Pancreas (tissue), 10 donors: ENCODE results near the gene IQCM. TPM values are rescaled to one million over a fixed set of nuclear protein-coding genes. Genes with fewer than 3 reads are reported as not detected.
"Not testable (repeated sequence)": the region's sequence is repeated elsewhere in the genome, so short reads cannot be mapped to it uniquely, and the experiment has no call there.

Experiments
- ATAC-seq, 4 donors: fragments of 200-7000 bp; cut with Tn5 transposase; one replicate each; pipeline versions ENCODE4 v1.8.0 to v1.9.1; 2020; ENCODE audit warnings: mild to moderate bottlenecking in 4 of 4, moderate library complexity in 4 of 4
- DNase-seq, 6 donors: peaks; one replicate each; pipeline ENCODE4 v3.0.0-alpha.2; 2020
- FAIRE-seq: peaks from 2 replicates; lab custom pipeline; 2012; peaks lifted over from hg19 to GRCh38; lab: Jason Lieb, UNC
- H3K27ac ChIP-seq, 4 donors: fragments of 200-600 bp; sonication (generic); 1 replicate in 3 of 4; 2 replicates in 1 of 4; pipeline versions ENCODE4 v1.5.0 to v1.8.0; 2020
- H3K27me3 ChIP-seq, 4 donors: fragments of 200-600 bp; one replicate each; pipeline ENCODE4 v1.8.0; 2021
- H3K36me3 ChIP-seq, 3 donors: fragments of 200-600 bp; sonication (generic) in 1 of 3; one replicate each; pipeline versions ENCODE4 v1.5.0 to v1.8.0; 2020 to 2021
- H3K4me1 ChIP-seq, 3 donors: fragments of 200-600 bp; one replicate each; pipeline ENCODE4 v1.8.0; 2021
- H3K4me3 ChIP-seq, 4 donors: fragments of 200-600 bp; sonication (generic) in 2 of 4; one replicate each; pipeline versions ENCODE4 v1.5.0 to v1.8.0; 2020 to 2021
- H3K9me3 ChIP-seq, 4 donors: fragments of 200-600 bp; one replicate each; pipeline ENCODE4 v1.8.0; 2021
- CTCF ChIP-seq, 4 donors: fragments of 200-600 bp; sonication (generic) in 3 of 4; IDR thresholded peaks; one replicate each; pipeline versions ENCODE4 v1.5.0 to v1.8.0; 2021; ENCODE audit warnings: antibody characterized with exemption in 4 of 4
- WGBS, 2 donors: extraction: QIAGEN DNeasy Blood & Tissue Kit; methylation state at CpG; one replicate each; pipeline ENCODE4 v1.1.7; 2013; 5-methylcytosine and 5-hydroxymethylcytosine counted together
- intact Hi-C, 3 donors: fragments of 100-400 bp; cut with DNase I; formaldehyde crosslinking; loops; one replicate each; pipeline versions ENCODE4 v1.11.1 to v1.14.2; 2022
- polyA plus RNA-seq, 2 donors: library from polyadenylated mRNA; stranded (reverse); fragments of 200-250 nt; gene quantifications; one replicate each; pipeline ENCODE4 v1.2.3, GENCODE V29; 2013
- total RNA-seq, 6 donors: library from RNA; stranded (reverse); fragmentation: NEBNext Ultra II Directional in 4 of 6; extraction: Animal tissue kit (Norgen Biotek cat#: 25700) in 4 of 6; gene quantifications; one replicate each; pipeline versions ENCODE4 v1.2.1 to v1.2.4, GENCODE V29; 2021 to 2023
- donor health status: healthy with polysubstance abuse.
- donor health status: DM: no; HTN: no; CAD: no; lungs with moderate emphysema.
- donor health status: DM: no; HTN: no; CAD: no.
- donor health status: control.
- donor health status: control.
- donor health status: Bipolar disorder and iron deficiency.
- donor health status: DM: yes; HTN: yes; CAD: no.
- donor health status: DM: no; HTN: no; CAD: no.
- donor health status: DM: no; HTN: no; CAD: no.
- donor health status: DM: yes; HTN: yes; CAD: no.

The IQCM gene
- total and polyA plus RNA-seq, 8 donors, result not detected

- ATAC-seq (no peak), FAIRE-seq (no peak), DNase-seq (no peak)
- WGBS, 2 donors, result 69 to 71% methylated on average over 3 of the region's 3 CpGs
- no peaks in the 10 kb centered on the region for H3K4me1 ChIP-seq
- no peak overlapping the region for H3K27ac ChIP-seq
- no peaks in the 10 kb centered on the region for H3K27me3 ChIP-seq
- no peak for TF ChIP-seq CTCF (IDR thresholded peaks at IDR 0.05)
- H3K9me3 ChIP-seq, result no peaks in the 10 kb centered on the region
- intact Hi-C loops, result no loop called here
- no peak overlapping the region for H3K4me3 ChIP-seq
- H3K36me3 ChIP-seq, result no peaks in the 10 kb centered on the region
Observed at GRCh38 chr4:149347139-149347538, 468.5 kb downstream of the IQCM start.

- DNase-seq (no peak), ATAC-seq (no peak), FAIRE-seq (no peak)
- intact Hi-C loops, result no loop called here
- no peak overlapping the region for H3K27ac ChIP-seq
- H3K9me3 ChIP-seq, result no peaks in the 10 kb centered on the region
- 52 to 72% methylated on average over 1 of the region's 1 CpG for WGBS, 2 donors
- no peak overlapping the region for H3K4me3 ChIP-seq
- no peaks in the 10 kb centered on the region for H3K36me3 ChIP-seq
- no peak for TF ChIP-seq CTCF (IDR thresholded peaks at IDR 0.05)
- H3K27me3 ChIP-seq, result no peaks in the 10 kb centered on the region
- H3K4me1 ChIP-seq, result no peaks in the 10 kb centered on the region
Observed at GRCh38 chr4:149345424-149345823, 470.2 kb downstream of the IQCM start.

GRCh38 chr4:149344436-149344835, 471.2 kb downstream of the IQCM start:
- TF ChIP-seq CTCF (IDR thresholded peaks at IDR 0.05), result no peak
- H3K36me3 ChIP-seq, result no peaks in the 10 kb centered on the region
- DNase-seq (no peak), FAIRE-seq (no peak), ATAC-seq (no peak)
- no peaks in the 10 kb centered on the region for H3K27me3 ChIP-seq
- no peaks in the 10 kb centered on the region for H3K9me3 ChIP-seq
- no peak overlapping the region for H3K27ac ChIP-seq
- no peaks in the 10 kb centered on the region for H3K4me1 ChIP-seq
- 55 to 72% methylated on average over 3 of the region's 3 CpGs for WGBS, 2 donors
- intact Hi-C loops, result no loop called here
- H3K4me3 ChIP-seq, result no peak overlapping the region

- no peak for FAIRE-seq
- Histone ChIP-seq H3K27ac (no peak overlapping the region), H3K4me3 (no peak overlapping the region), H3K4me1 (no peaks in the 10 kb centered on the region), H3K36me3 (no peaks in the 10 kb centered on the region), H3K9me3 (no peaks in the 10 kb centered on the region), H3K27me3 (no peaks in the 10 kb centered on the region)
- no peak for DNase-seq
- intact Hi-C loops, result no loop called here
- no peak for TF ChIP-seq CTCF (IDR thresholded peaks at IDR 0.05)
- ATAC-seq, result no peak
Observed at GRCh38 chr4:149343614-149344013, 472.0 kb downstream of the IQCM start.

GRCh38 chr4:149341117-149341516, 474.5 kb downstream of the IQCM start:
- H3K9me3 ChIP-seq, ATAC-seq, H3K4me3 ChIP-seq, H3K36me3 ChIP-seq, H3K27me3 ChIP-seq, intact Hi-C loops, H3K27ac ChIP-seq, H3K4me1 ChIP-seq, FAIRE-seq: not testable (repeated sequence)
- 49 to 61% methylated on average over 5 of the region's 5 CpGs for WGBS, 2 donors
- peak in 1 of 6 donors; percentile 21 for DNase-seq

- H3K27me3 ChIP-seq, result no peaks in the 10 kb centered on the region
- TF ChIP-seq CTCF (IDR thresholded peaks at IDR 0.05), result no peak
- DNase-seq (no peak), ATAC-seq (no peak), FAIRE-seq (no peak)
- no peaks in the 10 kb centered on the region for H3K36me3 ChIP-seq
- 38 to 45% methylated on average over 3 of the region's 3 CpGs for WGBS, 2 donors
- H3K4me1 ChIP-seq, result no peaks in the 10 kb centered on the region
- H3K9me3 ChIP-seq, result peaks cover 0 to 3% (median 0%) of the 10 kb centered on the region in 4 donors
- no peak overlapping the region for H3K27ac ChIP-seq
- no peak overlapping the region for H3K4me3 ChIP-seq
- intact Hi-C loops, result no loop called here
Observed at GRCh38 chr4:149328161-149328560, 487.5 kb downstream of the IQCM start.
